Measurements from ENCODE around the gene USP22. TPM values are rescaled to one million over a fixed set of nuclear protein-coding genes. Genes with fewer than 3 reads are reported as not detected.

Gene USP22
- total and polyA plus RNA-seq, 2 of the 13 experiments (the other 11 are each of a cell fraction or from before 2014, with no cell fraction given) = 98.0 to 130 TPM

DNA sequence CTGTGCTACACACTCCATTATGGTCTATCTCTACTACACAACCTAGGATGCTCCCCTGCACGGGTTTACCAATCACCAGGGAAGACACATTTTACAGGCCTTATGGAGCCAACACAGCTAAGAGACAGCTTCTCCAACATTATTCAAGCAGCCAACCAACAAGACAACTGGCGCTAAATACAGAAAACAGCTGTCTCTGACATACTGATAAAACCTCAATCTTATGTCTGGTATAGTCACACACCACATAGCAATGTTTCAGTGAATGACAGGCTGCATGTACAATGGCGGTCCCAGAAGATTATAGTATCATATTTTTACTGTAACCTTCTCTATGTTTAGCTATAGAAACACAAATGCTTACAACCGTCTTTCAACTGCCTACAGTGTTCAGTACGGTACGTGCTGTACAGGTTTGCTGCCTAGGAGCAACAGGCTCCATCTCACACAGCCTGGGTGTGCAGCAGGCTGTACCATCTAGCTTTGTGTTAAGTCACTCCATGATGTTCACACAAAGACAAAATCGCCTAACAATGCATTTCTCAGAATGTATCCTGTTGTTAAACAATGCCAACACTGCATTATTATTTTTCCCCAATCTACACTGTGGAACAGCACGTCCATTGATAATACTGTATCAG, 10.9 kb downstream of the USP22 start:
- Histone ChIP-seq H3K79me2 (ENCODE audit: insufficient read depth, low read length) (peaks cover 98% of the 10 kb centered on the region), H3K4me2 (ENCODE audit: low read depth, low read length) (no peak overlapping the region), H3K27ac (ENCODE audit: extremely low read length, insufficient read depth, low read length) (no peak overlapping the region), H3K9me3 (ENCODE audit: low read length) (no peaks in the 10 kb centered on the region), H2AFZ (ENCODE audit: low read length) (no peak overlapping the region), H3K36me3 (replicated peaks in 1 of 2; ENCODE audit: control insufficient read depth in 1 of 2, insufficient read depth in 2 of 2, low read length in 2 of 2) (peaks cover 15 to 38% of the 10 kb centered on the region in 2 experiments), H3K9ac (ENCODE audit: insufficient read depth, low read depth, low read length) (no peak overlapping the region), H4K20me1 (ENCODE audit: insufficient read depth, low read length) (peaks cover 98% of the 10 kb centered on the region), H3K4me1 (ENCODE audit: insufficient read depth, low read length) (peaks cover 38% of the 10 kb centered on the region), H3K4me3 (replicated peaks in 1 of 3; ENCODE audit: insufficient read depth in 1 of 3, low read depth in 2 of 3, low read length in 3 of 3) (no peak overlapping the region), H3K27me3 (ENCODE audit: control insufficient read depth in 1 of 2, insufficient read depth in 2 of 2, low read length in 2 of 2) (no peaks in the 10 kb centered on the region)
- intact Hi-C loops (cut with micrococcal nuclease; ENCODE audit: unreplicated experiment) = no loop called here
- ATAC-seq (no peak), FAIRE-seq (no peak), DNase-seq (ENCODE audit: low spot score) (no peak)
- ChIA-PET POLR2A (interaction anchor here (1.1 kb wide), 1 partner anchor 11 kb away, joined by 3 read pairs; the partner anchor contains the start of gene USP22), CTCF (ENCODE audit: low intra/inter-chr PET ratio, low total read pairs) (no interaction called here)
- no TSS peak for BruUV-seq (replicated peaks)
- in situ Hi-C loops (cut with HindIII; ENCODE audit: extremely low pct_ligation_motif_present, low pct_unique_long_range_greater_than_20kb) = no loop called here
- WGBS (ENCODE audit: low lambda C conversion rate) = 92% methylated on average over 8 of the region's 8 CpGs
- no peak for TF ChIP-seq TRIM22 (IDR thresholded peaks at IDR 0.05)
- TF ChIP-seq ZNF878 (CRISPR knock-in tag; IDR thresholded peaks at IDR 0.05) = no peak
- TF ChIP-seq MAFK (conservative IDR thresholded peaks at IDR 0.05 in 1 of 2, IDR thresholded peaks at IDR 0.05 in 1 of 2; ENCODE audit: low read length in 2 of 2) = 0 out of 4 replicates have a peak, but pooled peaks of 1 of the 2 experiments have one; percentile 16
- no peak for TF ChIP-seq RXRB (CRISPR knock-in tag; IDR thresholded peaks at IDR 0.05; ENCODE audit: borderline replicate concordance)
- TF ChIP-seq MAFF (IDR thresholded peaks at IDR 0.05; ENCODE audit: low read depth, low read length) = peak; percentile 31; the same call in 1 of the 2 replicates

GRCh38 chr17:21030375-21030774, 12.4 kb downstream of the USP22 start:
- H3K27ac ChIP-seq (ENCODE audit: extremely low read length, insufficient read depth, low read length) = no peak overlapping the region
- no peak overlapping the region for H3K9ac ChIP-seq (ENCODE audit: insufficient read depth, low read depth, low read length)
- 93% methylated on average over 7 of the region's 7 CpGs for WGBS (ENCODE audit: low lambda C conversion rate)
- H3K79me2 ChIP-seq (ENCODE audit: insufficient read depth, low read length) = peaks cover 98% of the 10 kb centered on the region
- DNase-seq (ENCODE audit: low spot score) (no peak), ATAC-seq (no peak), FAIRE-seq (no peak)
- no peaks in the 10 kb centered on the region for H3K9me3 ChIP-seq (ENCODE audit: low read length)
- H3K36me3 ChIP-seq (replicated peaks in 1 of 2; ENCODE audit: control insufficient read depth in 1 of 2, insufficient read depth in 2 of 2, low read length in 2 of 2) = peaks cover 23 to 45% of the 10 kb centered on the region in 2 experiments
- no TSS peak for BruUV-seq (replicated peaks)
- no peak overlapping the region for H2AFZ ChIP-seq (ENCODE audit: low read length)
- TF ChIP-seq ZNF34 (CRISPR knock-in tag; IDR thresholded peaks at IDR 0.05; ENCODE audit: borderline replicate concordance) = no peak
- no peak for TF ChIP-seq ATF7-NPFF (CRISPR knock-in tag; IDR thresholded peaks at IDR 0.05; ENCODE audit: low read depth)
- TF ChIP-seq TCF12 (IDR thresholded peaks at IDR 0.05) = no peak
- no peak for TF ChIP-seq TCF12 (CRISPR knock-in tag; IDR thresholded peaks at IDR 0.05)
- no peak for TF ChIP-seq ZNF569 (CRISPR knock-in tag; IDR thresholded peaks at IDR 0.05; ENCODE audit: borderline replicate concordance)
- TF ChIP-seq TBX3 (IDR thresholded peaks at IDR 0.05; ENCODE audit: borderline replicate concordance) = no peak
- TF ChIP-seq, protein P1, sequence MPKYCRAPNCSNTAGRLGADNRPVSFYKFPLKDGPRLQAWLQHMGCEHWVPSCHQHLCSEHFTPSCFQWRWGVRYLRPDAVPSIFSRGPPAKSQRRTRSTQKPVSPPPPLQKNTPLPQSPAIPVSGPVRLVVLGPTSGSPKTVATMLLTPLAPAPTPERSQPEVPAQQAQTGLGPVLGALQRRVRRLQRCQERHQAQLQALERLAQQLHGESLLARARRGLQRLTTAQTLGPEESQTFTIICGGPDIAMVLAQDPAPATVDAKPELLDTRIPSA (CRISPR knock-in tag; IDR thresholded peaks at IDR 0.05; ENCODE audit: borderline replicate concordance) = no peak
- TF ChIP-seq ZNF547 (CRISPR knock-in tag; IDR thresholded peaks at IDR 0.05) = no peak
- no peak overlapping the region for H3K4me2 ChIP-seq (ENCODE audit: low read depth, low read length)
- intact Hi-C loops (cut with micrococcal nuclease; ENCODE audit: unreplicated experiment) (no loop called here), in situ Hi-C loops (cut with HindIII; ENCODE audit: extremely low pct_ligation_motif_present, low pct_unique_long_range_greater_than_20kb) (no loop called here)
- no peaks in the 10 kb centered on the region for H3K27me3 ChIP-seq (ENCODE audit: control insufficient read depth in 1 of 2, insufficient read depth in 2 of 2, low read length in 2 of 2)
- H4K20me1 ChIP-seq (ENCODE audit: insufficient read depth, low read length) = peaks cover 98% of the 10 kb centered on the region
- peaks cover 23% of the 10 kb centered on the region for H3K4me1 ChIP-seq (ENCODE audit: insufficient read depth, low read length)
- ChIA-PET CTCF (ENCODE audit: low intra/inter-chr PET ratio, low total read pairs) (no interaction called here), POLR2A (no interaction called here)
- H3K4me3 ChIP-seq (replicated peaks in 1 of 3; ENCODE audit: insufficient read depth in 1 of 3, low read depth in 2 of 3, low read length in 3 of 3) = no peak overlapping the region
